Measurements from ENCODE around the gene STAM. TPM values are rescaled to one million over a fixed set of nuclear protein-coding genes. Genes with fewer than 3 reads are reported as not detected.

STAM gene
- total RNA-seq, 1 experiment from 2014 or later, result 29.3 TPM

DNA sequence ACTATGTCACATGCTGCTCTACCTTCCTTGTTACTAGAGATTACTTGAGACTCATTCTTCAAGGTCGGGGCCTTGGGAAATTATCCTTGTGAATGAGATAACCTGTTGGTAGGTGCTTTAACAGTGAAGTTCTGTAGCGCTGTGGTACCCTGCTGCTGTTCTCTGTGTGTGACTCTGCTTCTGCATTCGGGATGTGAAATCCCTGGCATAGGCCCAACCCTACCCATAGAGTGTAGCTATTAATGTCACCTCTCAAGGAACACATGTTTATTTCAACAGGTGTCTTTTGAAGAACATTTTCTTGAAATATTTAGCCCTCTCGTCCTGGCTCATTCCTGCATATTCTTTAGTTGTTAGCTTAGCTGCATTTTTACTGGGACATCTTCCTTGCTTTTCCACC, 66.2 kb downstream of the STAM start:
- Histone ChIP-seq H3K9me3 (ENCODE audit: control insufficient read depth, low read depth, low read length) (no peaks in the 10 kb centered on the region), H3K14ac (ENCODE audit: insufficient read depth, low read length) (no peak overlapping the region), H3T11ph (ENCODE audit: low read length) (no peak overlapping the region), H2BK12ac (ENCODE audit: insufficient read length, low read depth, low read length) (no peak overlapping the region), H4K20me1 (ENCODE audit: control insufficient read depth, insufficient read depth, insufficient read length) (no peaks in the 10 kb centered on the region), H2AFZ (ENCODE audit: low read length) (no peak overlapping the region), H3K4me2 (ENCODE audit: insufficient read depth, insufficient read length, low read length) (no peak overlapping the region), H3K27me3 (ENCODE audit: insufficient read depth, low read length) (no peaks in the 10 kb centered on the region), H3K9ac (ENCODE audit: extremely low read depth, insufficient read length, low read length) (no peak overlapping the region), H3K23ac (ENCODE audit: insufficient read length, low read depth, low read length) (no peak overlapping the region), H3K27ac (ENCODE audit: insufficient read length, low read depth, low read length) (no peak overlapping the region), H3K18ac (ENCODE audit: insufficient read length, low read depth, low read length) (no peak overlapping the region), H4K5ac (ENCODE audit: insufficient read length, low read depth, low read length) (no peak overlapping the region), H3K23me2 (ENCODE audit: insufficient read length, low read depth, low read length, poor library complexity, severe bottlenecking) (no peaks in the 10 kb centered on the region), H4K91ac (ENCODE audit: insufficient read length, low read depth, low read length) (no peak overlapping the region), H2BK120ac (ENCODE audit: low read depth, low read length, poor library complexity, severe bottlenecking) (no peak overlapping the region), H3K79me1 (ENCODE audit: insufficient read depth, low read depth, low read length, poor library complexity, severe bottlenecking) (no peaks in the 10 kb centered on the region), H3K56ac (ENCODE audit: insufficient read length, low read depth, low read length) (no peak overlapping the region), H4K8ac (replicated peaks; ENCODE audit: insufficient read length, low read depth, low read length) (no peak overlapping the region), H2BK5ac (ENCODE audit: insufficient read length, low read length) (no peak overlapping the region), H3K79me2 (ENCODE audit: insufficient read depth, low read length) (no peaks in the 10 kb centered on the region), H2BK20ac (ENCODE audit: low read depth, low read length, poor library complexity, severe bottlenecking) (no peak overlapping the region), H2BK15ac (ENCODE audit: low read depth, low read length) (no peak overlapping the region), H3K4ac (ENCODE audit: low read depth, low read length) (no peak overlapping the region), H3K4me1 (ENCODE audit: insufficient read depth, low read length) (no peaks in the 10 kb centered on the region), H2AK5ac (ENCODE audit: insufficient read length, low read length) (no peak overlapping the region)
- Mint-ChIP-seq H3K9me3 (no peaks in the 10 kb centered on the region), H3K4me3 (no peak overlapping the region), H3K4me1 (peaks cover 6 to 7% of the 10 kb centered on the region in 2 experiments; a peak in 3 of 4 replicates), H3K36me3 (ENCODE audit: insufficient read depth in 1 of 3, low read depth in 3 of 3) (peaks cover 21 to 63% (median 52%) of the 10 kb centered on the region in 3 experiments; a peak in 6 of 7 replicates), H3K27ac (no peak overlapping the region; a peak in 1 of 7 replicates), H3K27me3 (ENCODE audit: low read depth) (no peaks in the 10 kb centered on the region)
- no CpG with 5 or more reads among the region's 4 CpGs for WGBS (ENCODE audit: extremely low coverage, insufficient read length, low lambda C conversion rate)
- TF ChIP-seq, protein P1, sequence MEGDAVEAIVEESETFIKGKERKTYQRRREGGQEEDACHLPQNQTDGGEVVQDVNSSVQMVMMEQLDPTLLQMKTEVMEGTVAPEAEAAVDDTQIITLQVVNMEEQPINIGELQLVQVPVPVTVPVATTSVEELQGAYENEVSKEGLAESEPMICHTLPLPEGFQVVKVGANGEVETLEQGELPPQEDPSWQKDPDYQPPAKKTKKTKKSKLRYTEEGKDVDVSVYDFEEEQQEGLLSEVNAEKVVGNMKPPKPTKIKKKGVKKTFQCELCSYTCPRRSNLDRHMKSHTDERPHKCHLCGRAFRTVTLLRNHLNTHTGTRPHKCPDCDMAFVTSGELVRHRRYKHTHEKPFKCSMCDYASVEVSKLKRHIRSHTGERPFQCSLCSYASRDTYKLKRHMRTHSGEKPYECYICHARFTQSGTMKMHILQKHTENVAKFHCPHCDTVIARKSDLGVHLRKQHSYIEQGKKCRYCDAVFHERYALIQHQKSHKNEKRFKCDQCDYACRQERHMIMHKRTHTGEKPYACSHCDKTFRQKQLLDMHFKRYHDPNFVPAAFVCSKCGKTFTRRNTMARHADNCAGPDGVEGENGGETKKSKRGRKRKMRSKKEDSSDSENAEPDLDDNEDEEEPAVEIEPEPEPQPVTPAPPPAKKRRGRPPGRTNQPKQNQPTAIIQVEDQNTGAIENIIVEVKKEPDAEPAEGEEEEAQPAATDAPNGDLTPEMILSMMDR (conservative IDR thresholded peaks at IDR 0.05), result no peak
- DNase-seq, result no peak

Measured in H9 (cell line).